Eye (tissue), 1 donor: ENCODE results near the gene CTH.
A peak's percentile ranks its signal among the peaks of the same experiment; 100 is the strongest.
"Not testable (repeated sequence)": the region's sequence is repeated elsewhere in the genome, so short reads cannot be mapped to it uniquely, and the experiment has no call there.

ENCODE experiments used
- DNase-seq: peaks from one replicate; pipeline ENCODE4 v3.0.0-alpha.2; 2015

The CTH gene

DNA sequence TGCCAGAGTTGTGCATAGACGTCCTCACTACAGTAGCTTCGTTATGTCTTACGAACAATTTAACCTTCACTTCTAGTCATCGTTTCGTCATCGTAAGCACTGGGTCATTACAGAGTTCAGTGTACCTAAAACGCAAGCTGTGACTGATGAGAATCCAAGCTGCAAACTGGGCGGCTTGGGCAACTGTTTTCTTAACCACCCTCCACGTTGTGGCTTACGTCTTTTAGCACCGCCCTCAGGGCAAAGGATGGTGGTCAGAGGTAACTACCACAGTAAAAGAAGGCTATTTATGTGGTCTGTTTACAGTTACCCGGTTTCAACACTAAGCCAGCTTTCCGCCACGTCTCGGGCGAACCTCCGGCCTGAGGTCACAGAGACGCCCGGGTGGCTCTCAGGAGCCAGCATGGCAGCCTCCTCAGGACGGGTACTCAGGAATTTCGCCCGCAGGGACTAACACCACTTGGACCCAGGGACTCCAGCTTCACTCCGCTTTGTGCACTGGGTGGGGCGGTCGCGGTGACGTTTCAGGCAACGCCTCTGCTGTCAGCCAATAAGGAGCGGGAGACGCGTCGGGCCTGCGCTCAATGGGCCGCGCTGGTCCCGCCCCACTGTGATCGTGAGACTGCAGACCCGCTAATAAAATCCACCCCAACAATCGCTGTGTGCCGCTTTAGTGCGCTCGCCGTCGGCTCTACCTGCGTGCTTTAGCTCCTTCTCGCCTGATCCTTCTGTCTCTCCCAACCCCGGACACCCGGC is at the start of gene CTH:
TSS of gene CTH (plus strand) at position 665 of the 756 bp plus-strand sequence. CDS start 148 bp downstream, outside the sequence.
- peak; percentile 99 for DNase-seq

GRCh38 chr1:70361727-70362398 is 49.2 kb upstream of the CTH start:
- peak; percentile 55 for DNase-seq

- DNase-seq: no peak
Observed at GRCh38 chr1:70364439-70364838, 46.6 kb upstream of the CTH start.

DNA sequence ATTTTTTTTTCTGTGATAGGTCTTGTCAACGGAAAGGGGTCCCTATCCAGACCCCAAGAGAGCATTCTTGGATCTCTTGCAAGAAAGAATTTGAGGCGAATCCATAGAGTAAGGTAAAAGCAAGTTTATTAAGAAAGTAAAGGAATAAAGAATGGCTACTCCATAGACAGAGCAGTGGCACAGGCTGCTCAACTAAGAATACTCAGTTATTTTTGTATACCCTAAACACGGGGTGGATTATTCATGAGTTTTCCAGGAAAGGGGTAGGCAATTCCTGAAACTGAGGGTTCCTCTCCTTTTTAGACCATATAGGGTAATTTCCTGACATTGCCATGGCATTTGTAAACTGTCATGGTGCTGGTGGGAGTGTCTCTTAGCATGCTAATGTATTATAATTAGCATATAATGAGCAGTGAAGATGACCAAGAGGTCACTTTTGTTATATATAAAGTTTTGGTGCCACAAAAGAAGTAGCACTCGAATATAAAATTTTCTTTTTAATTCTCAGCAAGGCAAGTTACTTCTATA is 44.6 kb upstream of the CTH start:
- DNase-seq: not testable (repeated sequence)

DNA sequence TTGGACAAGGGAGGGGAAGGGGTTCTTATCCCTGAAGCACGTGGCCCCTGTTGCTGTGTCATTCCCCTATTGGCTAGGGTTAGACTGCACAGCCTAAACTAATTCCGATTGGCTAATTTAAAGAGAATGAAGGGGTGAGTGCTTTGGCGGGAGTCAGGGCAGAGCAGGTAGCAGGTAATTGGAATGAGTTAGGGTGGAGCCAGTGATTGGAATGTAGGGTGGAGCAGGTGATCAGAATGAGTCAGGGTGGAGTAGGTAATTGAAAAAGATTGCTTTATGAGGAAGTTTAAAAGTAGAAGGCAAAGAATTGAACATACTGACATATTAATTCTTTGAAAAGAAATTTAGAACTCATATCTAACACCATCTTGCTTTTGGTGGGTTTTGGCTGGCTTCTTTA is 44.1 kb upstream of the CTH start:
- not testable (repeated sequence) for DNase-seq

DNA sequence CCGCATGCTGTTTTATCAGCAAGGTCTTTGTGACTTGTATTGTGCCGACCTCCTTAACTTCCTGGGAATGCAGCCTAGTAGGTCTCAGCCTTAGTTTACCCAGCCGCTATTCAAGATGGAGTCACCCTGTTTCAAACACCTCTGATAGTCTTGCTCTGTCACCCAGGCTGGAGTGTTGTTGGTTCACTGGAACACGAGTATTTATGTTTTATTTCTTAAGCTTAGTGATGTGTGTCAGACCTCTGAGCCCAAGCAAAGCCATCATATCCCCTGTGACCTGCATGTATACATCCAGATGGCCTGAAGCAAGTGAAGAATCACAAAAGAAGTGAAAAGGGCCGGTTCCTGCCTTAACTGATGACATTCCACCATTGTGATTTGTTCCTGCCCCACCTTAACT is 43.7 kb upstream of the CTH start:
- DNase-seq: not testable (repeated sequence)

DNA sequence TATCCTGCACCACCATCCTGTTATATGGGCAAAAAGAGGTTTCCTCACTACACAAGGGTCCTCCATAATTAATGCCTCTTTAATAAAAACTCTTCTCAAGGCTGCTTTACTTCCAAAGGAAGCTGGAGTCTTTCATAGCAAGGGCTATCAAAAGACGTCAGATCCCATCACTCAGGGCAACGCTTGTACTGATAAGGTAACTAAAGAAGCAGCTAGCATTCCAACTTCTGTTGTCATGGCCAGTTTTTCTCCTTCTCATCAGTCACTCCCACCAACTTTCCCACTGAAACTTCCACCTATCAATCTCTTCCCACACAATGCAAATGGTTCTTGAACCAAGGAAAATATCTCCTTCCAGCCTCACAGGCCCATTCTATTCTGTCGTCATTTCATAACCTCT is 39.5 kb upstream of the CTH start:
- not testable (repeated sequence) for DNase-seq

DNA sequence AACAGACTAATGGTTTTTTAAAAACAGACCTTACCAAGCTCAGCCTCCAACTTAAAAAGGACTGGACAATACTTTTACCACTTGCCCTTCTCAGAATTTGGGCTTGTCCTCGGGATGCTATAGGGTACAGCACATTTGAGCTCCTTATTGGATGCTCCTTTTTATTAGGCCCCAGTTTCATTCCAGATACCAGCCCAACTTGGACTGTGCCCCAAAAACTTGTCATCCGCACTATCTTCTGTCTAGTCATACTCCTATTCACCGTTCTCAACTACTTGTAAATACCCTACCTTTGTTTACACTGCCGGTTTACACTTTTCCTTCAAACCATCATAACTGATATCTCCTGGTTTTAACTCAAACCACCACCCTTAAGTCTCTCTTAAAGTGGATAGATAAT is 38.6 kb upstream of the CTH start:
- DNase-seq: no peak

- DNase-seq: not testable (repeated sequence)
Observed at GRCh38 chr1:70373580-70373979, 37.5 kb upstream of the CTH start.

- no peak for DNase-seq
Observed at GRCh38 chr1:70376196-70376595, 34.9 kb upstream of the CTH start.

GRCh38 chr1:70382682-70383081 is 28.4 kb upstream of the CTH start:
- DNase-seq: no peak

DNA sequence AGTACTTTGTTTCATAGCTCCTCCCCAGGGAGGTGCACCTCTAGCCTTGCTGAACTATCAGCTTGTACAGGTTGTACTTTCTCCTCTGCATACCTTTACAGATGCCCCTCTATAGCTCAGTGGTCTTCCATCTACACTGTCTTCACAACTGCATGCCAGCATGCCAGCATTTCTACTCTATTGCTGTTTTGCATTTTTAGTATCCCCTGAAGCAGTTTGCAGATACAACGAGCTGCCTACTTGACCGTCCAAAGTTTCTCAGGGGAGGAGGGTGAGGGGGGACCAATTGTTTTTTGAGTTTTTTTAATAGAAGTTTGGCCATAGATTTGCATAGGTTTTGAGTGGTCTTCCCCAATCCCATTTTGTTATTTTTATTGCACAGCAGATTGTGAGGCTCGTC is 27.6 kb upstream of the CTH start:
- DNase-seq: no peak

- DNase-seq: no peak
Observed at GRCh38 chr1:70384542-70384941, 26.5 kb upstream of the CTH start.

DNA sequence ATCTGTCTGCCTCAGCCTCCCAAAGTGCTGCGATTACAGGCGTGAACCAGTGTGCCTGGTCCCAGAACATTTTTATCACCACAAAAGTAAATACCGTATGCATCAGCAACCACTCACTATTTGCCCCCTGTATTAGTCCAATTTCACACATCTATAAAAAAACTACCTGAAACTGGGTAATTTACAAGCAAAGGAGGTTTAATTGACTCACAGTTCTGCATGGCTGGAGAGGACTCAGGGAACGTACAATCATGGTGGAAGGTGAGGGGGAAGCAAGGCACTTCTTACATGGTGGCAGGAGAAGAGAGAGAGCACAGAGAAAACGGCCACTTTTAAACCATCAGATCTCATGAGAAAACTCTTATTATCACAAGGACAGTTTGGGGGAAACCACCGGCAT is 25.6 kb upstream of the CTH start:
- DNase-seq: no peak

DNA sequence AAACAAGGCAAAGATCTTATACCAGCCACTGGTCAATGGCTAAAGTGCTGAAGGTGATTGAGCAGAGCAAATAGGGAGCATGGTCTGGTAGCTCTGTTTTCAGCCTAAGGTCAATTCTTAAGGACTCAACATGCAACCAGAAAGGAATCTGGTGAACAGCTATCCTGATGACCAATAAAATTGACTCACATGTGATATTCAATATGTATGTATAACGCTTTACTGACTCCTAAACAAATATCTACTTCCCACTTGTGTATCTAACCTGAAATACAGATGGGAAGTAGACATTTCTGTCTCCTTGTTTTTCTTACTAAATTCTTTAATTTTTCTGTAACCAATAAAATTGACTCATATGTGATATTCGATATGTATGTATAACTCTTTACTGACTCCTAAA is 24.9 kb upstream of the CTH start:
- DNase-seq: no peak

DNA sequence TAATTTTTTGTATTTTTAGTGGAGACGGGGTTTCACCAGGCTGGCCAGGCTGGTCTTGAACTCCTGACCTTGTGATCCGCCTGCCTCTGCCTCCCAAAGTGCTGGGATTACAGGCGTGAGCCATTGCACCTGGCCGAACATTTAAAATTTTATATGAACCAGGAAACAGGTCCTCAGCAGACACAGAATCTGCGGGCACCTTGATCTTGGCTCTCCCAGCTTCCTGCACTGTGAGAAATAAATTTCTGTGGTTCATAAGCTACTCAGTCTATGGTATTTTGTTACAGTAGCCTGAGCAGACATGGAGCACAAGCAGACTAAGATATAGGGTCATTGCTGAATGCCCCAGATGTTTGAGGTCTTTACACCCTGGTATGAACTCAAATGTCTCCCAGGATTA is 23.6 kb upstream of the CTH start:
- DNase-seq: no peak

- DNase-seq: no peak
Observed at GRCh38 chr1:70392626-70393025, 18.4 kb upstream of the CTH start.

- no peak for DNase-seq
Observed at GRCh38 chr1:70396607-70397006, 14.5 kb upstream of the CTH start.

GRCh38 chr1:70397013-70397412 is 14.1 kb upstream of the CTH start:
- DNase-seq: no peak

DNA sequence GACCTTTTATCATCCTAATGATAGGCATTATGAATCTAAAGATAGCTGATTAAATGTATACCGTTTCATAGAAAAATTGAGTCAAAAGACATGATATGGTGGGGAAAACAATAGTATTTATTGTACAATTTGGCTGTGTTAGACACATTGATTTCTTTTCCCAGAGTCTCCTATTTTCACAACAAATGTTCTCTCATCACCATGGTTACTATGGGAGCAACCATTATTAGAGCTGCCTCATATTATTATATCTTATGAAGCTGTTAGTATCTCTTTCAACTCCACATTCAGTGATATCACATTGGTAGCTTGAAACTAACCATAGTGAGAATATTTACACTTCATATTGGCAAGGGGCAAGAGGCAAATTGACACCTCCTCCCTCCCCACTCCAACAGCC is 10.7 kb upstream of the CTH start:
- DNase-seq: no peak

DNA sequence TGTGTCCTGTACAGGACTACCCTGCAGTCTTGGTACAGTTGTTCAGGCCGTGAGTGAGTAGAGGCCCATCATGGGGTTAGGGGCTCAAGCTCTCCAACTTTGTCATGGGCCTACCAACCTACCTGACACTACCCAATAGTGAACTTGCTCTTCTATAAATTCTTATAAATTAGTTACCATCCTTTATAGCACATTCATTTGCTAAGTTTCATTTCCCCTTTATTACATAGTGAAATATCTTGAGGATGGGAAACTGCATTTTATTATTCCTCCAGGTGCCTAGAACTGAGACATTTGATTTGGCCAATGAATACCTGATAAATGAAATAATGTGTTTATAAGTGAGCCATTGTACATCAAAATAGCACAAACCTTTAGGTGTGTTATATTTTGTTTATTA is 9.1 kb upstream of the CTH start:
- DNase-seq: no peak

GRCh38 chr1:70403759-70404158 is 7.3 kb upstream of the CTH start:
- no peak for DNase-seq

GRCh38 chr1:70405780-70406416 is 5.2 kb upstream of the CTH start:
- no peak for DNase-seq

DNA sequence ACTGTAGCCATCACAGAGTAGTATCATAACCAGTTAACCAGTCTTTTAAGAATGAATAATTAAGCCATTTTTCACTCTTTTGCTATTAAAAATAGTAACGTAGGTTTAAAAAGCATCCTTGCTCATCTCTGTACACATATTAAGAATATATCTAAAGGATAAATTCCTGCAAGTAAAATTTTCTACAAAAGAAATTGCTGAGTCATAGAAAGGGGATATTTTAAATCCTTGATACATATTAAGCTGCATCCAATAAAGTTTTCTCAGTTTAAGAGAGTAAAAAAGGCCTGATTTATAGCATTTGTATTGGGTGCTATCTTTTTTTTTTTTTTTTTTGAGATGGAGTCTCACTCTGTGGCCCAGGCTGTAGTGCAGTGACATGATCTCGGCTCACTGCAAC is 1.9 kb upstream of the CTH start:
- DNase-seq: no peak
